ENCODE results near the gene MAMDC2.

- TF ChIP-seq CTCF (IDR thresholded peaks at IDR 0.05) (no peak), POLR2A (IDR thresholded peaks at IDR 0.05) (no peak)
Observed at GRCh38 chr9:70136632-70137031, 93.0 kb downstream of the MAMDC2 start.

Data from thyroid gland (tissue), 4 donors.